HG02981 (cell line): ENCODE data around the gene SLC6A12.

Experiments
- ATAC-seq: cut with Tn5 transposase; IDR thresholded peaks from one replicate; pipeline ENCODE4 v1.9.1; 2021; ENCODE audit warnings: mild to moderate bottlenecking, moderate library complexity; ENCODE audit not compliant: unreplicated experiment

SLC6A12 gene

DNA sequence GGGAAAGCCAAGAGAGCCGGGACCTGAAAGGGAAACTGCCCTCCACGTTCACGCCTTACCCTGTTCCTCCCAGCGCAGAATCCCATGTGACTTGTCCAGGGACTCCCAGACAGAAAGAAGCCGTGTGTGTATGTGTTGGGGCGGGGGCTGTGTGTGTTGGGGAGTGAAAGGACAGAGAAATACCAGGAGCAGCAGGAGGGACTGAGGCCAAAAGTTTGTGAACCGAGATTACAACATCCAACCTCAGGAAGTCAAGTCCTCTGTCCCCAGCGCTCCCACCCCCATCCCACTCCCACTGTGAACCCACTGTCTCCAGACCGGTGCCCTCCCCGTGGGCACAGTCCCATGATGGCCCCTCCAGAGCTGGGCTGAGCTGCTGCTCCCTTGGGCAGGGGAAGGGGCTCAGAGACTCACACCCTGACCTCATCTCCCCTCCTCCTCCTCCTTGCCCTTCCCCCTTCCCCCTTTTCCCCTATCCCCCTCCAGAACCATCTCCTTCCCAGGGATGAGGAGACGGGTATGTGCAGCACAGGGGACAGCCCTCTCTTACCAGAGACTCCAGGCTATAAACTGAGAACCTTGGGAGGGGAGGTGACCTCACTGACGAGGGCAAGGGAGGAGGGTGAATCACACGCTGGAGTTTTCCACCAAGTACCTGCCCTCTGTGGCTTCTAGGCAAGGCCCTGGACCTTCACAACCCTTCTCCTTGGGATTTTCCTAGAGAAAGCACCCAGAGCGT lies at the start of gene SLC6A12:
TSS of gene SLC6A12 (minus strand) at position 155 of the 739 bp plus-strand sequence. CDS start 4,171 bp downstream, outside the sequence.
- ATAC-seq, result no peak

DNA sequence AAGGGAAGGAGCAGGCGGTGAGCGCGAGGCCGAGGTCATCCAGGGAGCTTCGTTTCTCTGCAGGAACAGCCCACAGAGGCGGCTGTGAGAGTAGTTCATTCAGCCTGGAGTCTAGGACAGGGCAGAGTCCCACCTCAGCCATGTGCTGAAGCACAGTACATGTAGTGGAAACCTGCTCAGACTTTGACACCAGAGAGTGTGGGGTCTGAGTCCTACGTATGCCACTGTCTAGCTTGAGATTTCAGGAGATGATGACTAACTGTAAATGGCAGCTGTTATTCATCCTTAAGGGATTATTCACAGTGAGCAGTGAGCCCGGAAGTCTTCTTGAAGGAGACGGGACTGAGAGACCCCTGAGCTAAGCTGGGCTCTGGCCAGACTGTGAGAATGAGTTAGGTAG lies 49.6 kb upstream of the SLC6A12 start:
- no peak for ATAC-seq

DNA sequence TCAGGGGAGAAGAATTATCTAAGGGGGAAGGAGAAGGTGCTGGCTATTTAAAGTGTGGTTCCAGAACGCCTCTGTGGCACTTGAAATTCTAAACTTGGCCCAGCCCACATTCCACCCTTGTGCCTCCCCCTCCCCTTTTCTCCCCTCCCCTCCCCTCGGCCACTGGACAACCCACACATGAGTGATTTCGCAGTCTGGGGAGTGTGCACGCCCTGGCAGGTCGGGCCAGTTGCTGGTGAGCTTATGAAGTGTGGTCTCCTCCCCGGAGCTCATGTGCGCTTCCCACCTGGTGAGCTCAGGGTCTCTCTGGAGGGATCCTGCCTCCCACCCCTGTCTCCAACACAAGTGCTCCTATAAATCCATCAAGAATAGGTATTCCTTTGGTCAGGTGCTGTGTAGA lies 48.9 kb upstream of the SLC6A12 start, which contains the start of gene SLC6A13:
TSS of gene SLC6A13 (minus strand) at position 20 of the 400 bp plus-strand sequence. CDS start 2,784 bp downstream, outside the sequence.
- ATAC-seq, result no peak

DNA sequence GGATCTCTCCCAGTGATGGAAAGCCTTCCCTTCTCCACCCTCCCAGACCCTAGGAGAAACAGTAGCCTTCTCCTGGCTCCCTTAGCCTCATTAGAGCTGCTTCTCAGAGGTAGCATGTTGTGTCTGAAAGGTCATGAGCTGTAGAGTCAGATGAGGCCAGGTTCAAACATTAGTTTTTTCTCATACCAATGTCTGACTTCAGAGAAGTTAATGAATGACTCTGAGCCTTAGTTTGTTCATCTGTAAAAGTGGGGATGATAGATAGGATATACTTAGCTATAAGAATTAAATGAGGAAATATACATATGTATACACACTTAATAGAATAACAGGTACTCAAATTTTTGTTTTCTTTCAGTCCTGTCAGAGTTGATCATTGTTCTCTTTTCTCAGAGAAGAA lies 48.2 kb upstream of the SLC6A12 start:
- ATAC-seq, result no peak

DNA sequence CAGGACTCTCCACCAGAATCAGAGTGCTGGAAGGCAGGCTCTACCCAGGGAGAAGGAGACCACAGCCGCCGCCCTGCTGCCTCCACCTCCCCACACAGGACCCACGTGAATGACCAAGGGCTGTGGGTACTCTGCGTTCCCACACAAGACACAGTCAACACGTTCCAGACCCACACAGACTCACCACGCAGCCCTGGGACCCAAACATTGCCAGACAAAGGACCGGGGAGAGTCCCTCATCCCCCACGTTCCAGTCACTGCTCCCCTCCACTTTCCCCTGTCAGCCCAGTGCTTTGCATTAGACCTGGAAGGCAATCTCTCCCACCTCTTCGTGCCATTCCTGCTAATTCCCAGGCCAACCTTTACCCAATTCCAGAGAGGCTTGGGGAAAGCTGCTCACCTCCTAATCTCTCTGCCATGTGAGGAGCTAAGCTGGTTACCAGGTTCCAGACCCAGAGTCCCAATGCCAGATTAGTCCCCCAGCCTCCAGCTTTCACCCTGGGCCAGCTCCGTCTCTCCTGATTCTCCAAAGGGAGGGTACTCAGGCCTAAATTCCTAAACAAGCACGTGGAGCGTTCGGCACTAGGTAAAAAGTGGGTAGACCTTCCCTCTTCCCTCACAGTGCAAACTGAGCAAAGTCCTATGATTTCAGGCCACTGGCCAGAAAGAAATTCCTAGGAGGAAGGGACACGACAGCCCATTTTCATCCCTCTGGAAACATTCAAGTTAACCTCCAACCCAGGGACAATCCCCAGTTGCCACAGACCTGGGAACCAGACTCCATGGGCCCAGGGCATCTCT lies 43.8 kb upstream of the SLC6A12 start:
- no peak for ATAC-seq

DNA sequence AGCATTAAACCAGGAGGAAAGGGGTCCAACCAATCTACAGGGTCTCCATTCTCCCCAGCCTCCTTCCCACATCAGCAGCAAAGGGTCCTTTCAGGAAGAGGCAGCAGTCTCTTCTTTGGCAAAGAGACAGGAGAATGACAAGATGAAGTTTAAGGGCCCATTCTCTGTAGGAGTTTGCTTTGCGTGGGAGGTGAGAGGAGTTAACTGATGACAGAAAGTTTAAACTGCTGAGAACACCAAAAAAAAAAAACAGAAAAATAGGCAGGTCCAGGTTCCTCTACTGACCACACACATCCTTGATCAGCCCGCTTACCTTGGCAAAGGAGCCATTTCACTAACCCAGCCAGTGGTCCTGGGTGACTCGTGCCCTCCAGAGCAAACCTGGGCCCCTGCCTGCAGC lies 43.0 kb upstream of the SLC6A12 start:
- no peak for ATAC-seq

DNA sequence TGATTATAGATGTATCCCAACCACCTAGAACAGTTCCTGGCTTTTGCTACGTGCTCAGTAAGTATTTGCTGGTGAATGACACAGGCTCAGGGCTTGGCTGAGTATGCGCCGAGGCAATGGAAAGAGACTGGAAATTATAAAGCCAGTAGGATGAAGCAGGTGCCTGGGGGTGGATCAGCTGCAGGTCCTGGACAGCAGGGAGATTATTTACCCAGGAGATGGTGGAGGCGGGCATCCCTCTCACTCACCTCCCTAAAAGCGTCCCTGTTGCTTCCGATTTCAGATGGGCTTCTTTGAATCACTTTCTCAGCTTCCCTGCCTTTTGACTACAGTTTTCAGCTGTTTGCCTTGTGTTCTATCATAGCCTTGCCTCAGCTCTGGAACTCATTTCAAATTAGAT lies 42.3 kb upstream of the SLC6A12 start:
- no peak for ATAC-seq

DNA sequence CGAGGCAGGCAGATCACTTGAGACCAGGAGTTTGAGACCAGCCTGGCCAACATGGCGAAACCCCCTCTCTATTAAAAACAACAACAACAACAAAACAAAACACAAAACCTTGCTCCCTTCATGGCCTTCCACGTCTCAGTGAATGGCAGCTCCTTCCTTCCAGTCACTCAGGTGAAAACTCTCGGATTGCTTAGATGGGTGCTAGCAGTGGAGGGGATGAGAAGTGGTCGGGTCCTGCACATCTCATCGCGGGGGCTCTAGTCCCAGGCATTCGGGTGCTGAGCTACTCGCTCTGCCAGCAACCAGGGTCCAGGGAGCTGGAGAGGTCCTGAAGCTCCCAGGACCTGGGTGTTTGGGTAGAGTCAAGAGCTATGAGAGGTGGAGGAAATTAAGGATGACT lies 41.0 kb upstream of the SLC6A12 start:
- no peak for ATAC-seq

DNA sequence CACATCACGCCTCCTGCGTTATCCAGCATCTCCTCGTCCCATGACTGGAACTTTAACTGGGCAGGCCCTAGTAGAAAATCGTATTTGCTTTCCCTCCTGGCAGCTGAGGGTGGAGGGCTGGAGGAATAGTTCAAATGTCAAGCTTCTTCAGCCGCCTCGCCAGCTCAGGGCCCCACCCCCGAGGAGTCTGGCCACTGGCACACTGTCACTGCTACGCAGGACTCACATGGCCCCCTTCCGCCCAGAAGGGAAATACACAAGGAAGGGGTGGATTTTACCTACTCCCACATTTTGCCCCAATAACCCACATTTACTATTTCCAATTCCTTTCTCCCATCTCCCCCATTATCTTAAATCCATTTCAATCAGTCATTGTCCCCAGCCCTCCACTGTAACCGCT lies 40.1 kb upstream of the SLC6A12 start:
- no peak for ATAC-seq

DNA sequence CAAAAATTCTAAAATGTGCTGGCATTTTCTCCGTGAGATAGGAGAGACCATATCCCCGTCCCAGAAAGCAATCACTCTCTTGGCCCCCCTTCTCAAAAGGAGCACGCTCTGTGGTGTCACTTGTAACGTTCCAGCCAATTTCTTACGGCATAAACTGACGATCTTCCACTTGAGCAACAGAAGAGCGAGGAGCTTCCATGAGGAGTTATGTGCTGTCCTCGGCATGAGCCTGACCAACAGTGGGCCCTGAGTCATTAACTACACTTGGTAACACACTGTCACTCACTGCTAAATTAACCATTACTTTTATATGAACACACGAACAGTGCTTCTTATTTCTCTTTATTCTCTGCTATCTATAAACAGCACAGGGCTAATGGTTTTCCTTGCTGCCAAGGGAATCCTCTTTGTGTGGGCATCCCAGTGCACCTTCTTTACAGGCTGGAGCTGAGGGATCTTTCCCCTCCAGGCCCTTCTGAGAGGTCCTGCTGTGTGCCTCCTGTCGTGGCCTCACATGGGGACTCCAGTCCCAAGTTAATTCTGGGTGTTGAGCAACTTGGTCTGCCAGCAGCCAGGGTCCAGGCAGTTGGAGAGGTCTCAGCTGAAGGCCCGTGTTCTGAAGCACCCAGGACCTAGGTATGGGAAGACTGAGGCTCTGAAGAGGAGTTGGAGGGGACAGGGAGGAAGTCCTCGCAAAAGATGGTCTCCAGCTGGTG lies 39.3 kb upstream of the SLC6A12 start:
- ATAC-seq, result no peak

DNA sequence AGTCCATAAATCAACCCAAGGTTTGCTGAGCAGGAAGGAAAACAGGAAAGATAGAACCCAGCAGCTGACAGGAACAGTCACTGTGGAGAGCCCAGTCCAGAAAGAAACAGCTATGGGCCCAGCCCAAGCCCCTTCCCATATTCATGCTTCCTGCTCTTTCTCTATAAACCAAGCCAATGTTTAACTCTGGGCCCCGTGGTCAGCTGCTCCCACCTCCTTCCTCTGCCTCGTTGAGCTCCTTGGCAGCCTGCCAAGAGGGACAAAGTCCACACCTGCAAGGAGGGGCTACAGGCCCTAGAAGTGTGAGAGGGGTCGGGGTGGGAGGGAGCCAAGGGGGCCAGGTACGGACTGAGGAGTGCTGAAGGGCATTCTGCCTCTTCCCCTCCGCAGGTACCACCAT lies 38.7 kb upstream of the SLC6A12 start:
- ATAC-seq, result no peak

DNA sequence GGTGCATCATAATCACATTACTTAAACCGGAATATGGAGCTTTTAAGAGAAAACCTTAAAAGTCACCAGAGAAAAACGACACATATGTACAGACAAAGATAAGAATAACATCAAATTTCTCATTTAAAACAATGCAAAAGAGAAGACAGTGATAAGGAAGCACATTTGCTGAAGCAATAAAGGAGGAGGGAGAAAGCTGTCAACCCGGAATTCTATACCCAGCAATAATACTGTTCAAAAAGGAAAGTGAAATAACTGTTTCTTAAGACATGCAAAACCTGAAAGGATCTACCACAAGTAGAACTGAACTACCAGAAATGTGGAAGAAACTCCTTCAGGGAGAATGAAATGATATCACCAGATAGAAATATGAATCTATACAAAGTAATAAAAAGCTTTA lies 33.3 kb upstream of the SLC6A12 start:
- no peak for ATAC-seq

DNA sequence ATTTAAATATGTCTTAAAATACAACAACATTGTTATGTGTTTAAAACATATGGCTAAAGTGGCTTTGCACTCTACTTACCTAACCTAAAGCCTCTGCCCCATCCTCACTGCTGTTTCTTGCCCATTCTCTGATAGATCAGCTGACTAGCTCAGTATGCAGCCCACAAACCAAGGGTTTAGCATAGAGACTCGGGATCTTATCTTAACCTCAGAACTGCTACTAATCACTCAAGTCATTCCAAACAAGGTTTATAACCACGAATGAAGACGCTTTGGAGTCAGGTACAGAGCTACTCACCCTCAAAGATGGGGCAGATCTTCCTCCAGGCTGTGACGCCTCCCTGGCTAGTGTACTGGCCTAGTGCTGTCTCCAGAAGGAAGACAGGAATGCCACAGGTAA lies 29.4 kb upstream of the SLC6A12 start:
- no peak for ATAC-seq

DNA sequence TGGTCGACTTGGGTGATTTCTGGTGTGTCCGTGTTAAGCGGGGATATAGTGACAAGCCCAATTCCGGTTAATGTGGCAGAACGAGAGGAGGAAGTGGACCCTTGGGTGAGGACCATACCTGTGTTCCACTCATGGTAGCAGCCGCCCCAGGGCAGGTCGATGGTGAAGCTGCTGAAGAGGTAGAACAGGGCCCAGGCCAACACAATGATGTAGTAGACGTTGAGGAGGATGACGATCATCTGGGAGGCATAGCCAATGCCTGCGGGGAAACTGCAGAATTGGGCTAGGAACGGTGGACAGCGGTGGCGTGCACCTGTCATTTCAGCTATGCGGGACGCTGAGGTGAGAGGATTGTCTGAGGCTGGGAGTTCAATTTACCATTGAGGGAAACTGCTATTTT lies 28.5 kb upstream of the SLC6A12 start:
- ATAC-seq, result no peak

DNA sequence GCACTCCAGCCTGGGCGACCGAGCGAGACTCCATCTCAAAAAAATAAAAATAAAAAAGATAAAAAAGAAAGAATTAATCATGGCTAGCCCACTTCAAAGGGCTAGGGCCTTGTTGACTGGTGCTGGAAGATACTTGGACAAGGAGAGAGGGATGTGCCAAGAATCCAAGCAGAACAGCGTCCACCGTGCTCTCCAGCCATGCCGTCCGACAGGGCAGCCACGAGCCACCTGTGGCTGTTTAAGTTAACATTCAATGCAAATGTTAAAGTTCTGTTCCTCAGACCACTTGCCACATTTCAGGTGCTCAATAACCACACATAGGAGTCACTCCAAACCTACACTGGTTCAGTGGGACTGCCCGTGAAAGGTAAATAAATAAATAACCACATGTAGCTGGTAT lies 27.3 kb upstream of the SLC6A12 start:
- ATAC-seq, result no peak

DNA sequence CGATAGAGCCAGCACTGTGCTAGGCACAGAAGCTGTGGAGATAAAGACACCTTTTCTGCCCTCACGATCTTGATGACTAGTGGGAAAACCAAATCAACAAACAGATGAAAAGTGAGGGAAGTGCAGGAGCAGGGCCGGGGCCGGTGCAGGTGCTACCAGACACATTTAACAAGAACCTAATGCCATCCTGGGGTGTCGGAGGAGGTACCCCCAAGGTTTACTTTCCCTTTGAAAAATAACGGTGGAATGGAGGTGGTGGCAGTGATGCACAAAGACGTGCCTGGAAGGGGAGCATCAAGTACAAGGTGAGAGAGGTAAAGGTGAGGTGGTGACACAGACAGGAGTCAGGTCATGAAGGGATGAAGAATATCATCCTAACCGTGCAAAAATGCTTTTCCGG lies 26.6 kb upstream of the SLC6A12 start:
- no peak for ATAC-seq

DNA sequence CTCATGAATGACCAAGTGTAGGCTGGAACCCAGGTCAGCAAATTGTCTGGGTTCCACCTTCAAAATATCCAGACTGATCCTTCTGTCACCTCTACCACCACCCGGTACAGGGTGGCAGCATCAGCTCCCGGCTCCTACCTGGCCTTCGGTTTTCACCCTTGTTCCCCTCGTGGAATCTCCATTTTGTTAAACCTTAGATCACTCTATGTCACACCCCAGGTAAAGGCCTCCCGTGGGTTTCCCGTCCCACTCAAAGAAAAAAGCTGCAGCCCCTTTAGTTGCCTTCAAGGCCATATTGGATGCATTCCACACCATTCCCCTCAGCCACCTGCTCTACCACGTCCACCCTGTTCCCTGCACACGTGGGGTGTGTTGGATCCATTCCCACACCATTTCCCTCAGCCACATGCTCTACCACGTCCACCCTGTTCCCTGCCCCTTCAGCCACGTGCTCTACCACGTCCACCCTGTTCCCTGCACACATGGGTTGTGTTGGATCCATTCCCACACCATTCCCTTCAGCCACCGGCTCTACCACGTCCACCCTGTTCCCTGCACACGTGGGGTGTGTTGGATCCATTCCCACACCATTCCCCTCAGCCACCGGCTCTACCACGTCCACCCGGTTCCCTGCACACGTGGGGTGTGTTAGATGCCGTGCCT lies 24.9 kb upstream of the SLC6A12 start:
- no peak for ATAC-seq

DNA sequence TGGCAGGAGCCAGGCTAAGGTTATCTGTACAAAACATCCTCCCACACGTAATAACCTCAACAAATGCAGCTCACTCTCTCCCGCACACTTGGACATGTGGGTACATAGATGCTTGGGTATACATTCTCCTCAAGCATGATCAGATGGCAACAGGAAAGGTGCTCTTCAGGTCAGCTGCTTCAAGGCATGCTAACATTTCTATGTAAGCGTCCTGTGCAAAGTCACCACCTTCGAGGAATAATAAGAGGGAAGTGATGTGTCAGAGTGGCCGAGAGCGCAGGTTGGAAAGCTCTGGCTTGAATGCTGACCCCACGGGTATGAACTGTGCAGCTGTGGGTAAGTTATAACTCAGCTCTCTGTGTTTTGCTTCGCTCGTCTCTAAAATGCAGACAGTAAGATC lies 24.2 kb upstream of the SLC6A12 start:
- ATAC-seq, result no peak

DNA sequence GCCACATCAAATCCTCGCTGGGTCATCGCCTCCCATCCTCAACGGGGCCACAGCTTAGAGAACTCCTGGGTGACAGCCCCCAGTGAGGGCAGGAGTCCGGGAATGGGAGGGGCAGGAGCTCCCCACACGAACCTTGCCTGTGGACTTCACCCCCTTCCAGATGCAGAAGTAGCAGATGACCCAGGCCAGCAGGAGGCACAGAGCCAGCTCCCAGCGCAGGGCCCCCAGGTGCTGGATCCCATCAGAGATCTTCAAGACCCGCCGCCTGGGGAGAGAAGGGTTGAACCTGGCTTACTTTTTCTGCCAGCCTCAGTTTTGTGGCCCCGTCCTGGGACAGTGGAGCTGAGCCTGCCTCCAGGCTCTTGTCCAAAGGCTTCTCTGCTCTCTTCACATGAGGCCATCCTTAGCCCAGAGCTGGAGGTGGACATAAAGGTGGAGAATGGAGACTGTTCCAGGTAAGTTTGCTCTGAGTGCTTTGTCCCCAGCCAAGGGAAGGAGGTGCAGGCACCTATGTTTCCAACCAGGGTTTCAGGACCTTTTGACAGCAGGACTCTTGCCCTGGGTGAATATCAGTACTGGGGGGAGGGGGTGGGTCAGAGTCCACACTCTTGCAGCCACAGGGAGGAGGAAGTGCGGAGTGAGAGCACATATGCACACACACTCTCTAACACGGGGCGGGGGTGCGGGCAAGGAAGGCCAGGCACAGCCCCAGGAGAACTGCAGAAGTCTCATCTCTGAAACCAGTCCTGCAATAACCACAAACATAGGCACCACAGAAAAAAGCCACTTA lies 23.3 kb upstream of the SLC6A12 start:
- ATAC-seq, result no peak

DNA sequence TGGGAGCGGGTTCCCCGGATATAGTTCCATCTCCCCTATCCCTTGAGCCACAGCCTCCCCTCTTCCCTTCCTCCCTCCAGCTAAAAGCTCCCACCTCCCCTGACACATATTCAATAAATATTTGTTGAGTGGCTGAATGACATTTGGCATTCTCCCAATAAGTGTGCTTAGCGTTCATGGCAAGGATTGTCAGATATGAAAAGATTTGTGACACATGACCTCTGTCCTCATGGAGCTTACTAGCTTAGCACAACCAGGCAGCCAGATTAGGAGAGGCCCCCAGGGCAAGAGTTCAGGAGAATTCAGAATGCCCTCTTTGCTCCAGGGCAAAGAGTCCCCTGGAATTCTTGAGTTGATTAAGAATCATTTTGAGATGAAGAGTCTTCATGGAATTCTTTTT lies 22.5 kb upstream of the SLC6A12 start:
- ATAC-seq, result no peak
